B cell (primary cell): ENCODE data around the gene CHMP2B. TPM values are rescaled to one million over a fixed set of nuclear protein-coding genes. Genes with fewer than 3 reads are reported as not detected.
A peak's percentile ranks its signal among the peaks of the same experiment; 100 is the strongest.
"Not testable (repeated sequence)": the region's sequence is repeated elsewhere in the genome, so short reads cannot be mapped to it uniquely, and the experiment has no call there.

Experiments
- ATAC-seq: fragments of 200-7000 bp; cut with Tn5 transposase; one replicate; pipeline ENCODE4 v1.10.0; 2021; ENCODE audit warnings: low read depth, mild to moderate bottlenecking, moderate number of reproducible peaks, moderate library complexity
- CTCF ChIA-PET: fragments of 350-600 bp; sonication (Branson Sonifier 250); formaldehyde crosslinking; loops from one replicate; lab custom pipeline; 2021; ENCODE audit warnings: antibody characterized with exemption, inconsistent platforms; lab: Charles Lee
- POLR2A ChIA-PET: fragments of 350-600 bp; sonication (Branson Sonifier 250); formaldehyde crosslinking; loops from one replicate; lab custom pipeline; 2021; ENCODE audit warnings: antibody characterized with exemption; lab: Charles Lee
- DNase-seq: peaks from one replicate; pipeline ENCODE4 v3.0.0; 2013
- H2AFZ ChIP-seq: 2 replicates; pipeline ENCODE4 v1.6.1; 2012; ENCODE audit warnings: mild to moderate bottlenecking, low read depth, low read length; ENCODE audit not compliant: insufficient read depth, poor library complexity, severe bottlenecking
- H3K27ac ChIP-seq, 2 donors: 1 replicate in 1 of 2; 2 replicates in 1 of 2; pipeline ENCODE4 v1.5.1; 2012 to 2013; ENCODE audit warnings: low read length in 2 of 2, mild to moderate bottlenecking in 2 of 2, moderate library complexity in 1 of 2
- H3K27me3 ChIP-seq, 4 experiments: fragments of 200-600 bp in 1 of 4; sonication (generic) in 1 of 4; replicated peaks in 1 of 4; 1 replicate in 2 of 4; 2 replicates in 2 of 4; pipeline versions ENCODE4 v1.6.1 to v1.7.0; 2013 to 2016; ENCODE audit warnings: low read length in 3 of 4, mild to moderate bottlenecking in 2 of 4, mixed read lengths in 1 of 4, moderate library complexity in 1 of 4; ENCODE audit not compliant: insufficient read depth in 4 of 4, control insufficient read depth in 3 of 4; ENCODE audit errors: control extremely low read depth in 1 of 4
- H3K36me3 ChIP-seq, 2 experiments: replicated peaks in 1 of 2; 1 replicate in 1 of 2; 2 replicates in 1 of 2; pipeline versions ENCODE4 v1.6.1 to v1.7.1; 2013; ENCODE audit warnings: low read length in 1 of 2; ENCODE audit not compliant: insufficient read depth in 2 of 2, control insufficient read depth in 1 of 2; ENCODE audit errors: control extremely low read depth in 1 of 2, extremely low read depth in 1 of 2
- H3K4me1 ChIP-seq, 2 donors: fragments of 200-600 bp in 1 of 2; sonication (generic) in 1 of 2; 1 replicate in 1 of 2; 2 replicates in 1 of 2; pipeline versions ENCODE4 v1.5.1 to v1.6.1; 2013 to 2017; ENCODE audit warnings: low read length in 2 of 2; ENCODE audit not compliant: control insufficient read depth in 2 of 2, insufficient read depth in 2 of 2
- H3K4me2 ChIP-seq: replicated peaks from 2 replicates; pipeline ENCODE3; 2012; ENCODE audit warnings: mild to moderate bottlenecking, low read depth, low read length; ENCODE audit not compliant: poor library complexity, severe bottlenecking
- H3K4me3 ChIP-seq, 5 experiments: fragments of 200-600 bp in 1 of 5; sonication (generic) in 1 of 5; 1 replicate in 3 of 5; 2 replicates in 2 of 5; pipeline versions ENCODE4 v1.5.1 to v1.7.0; 2011 to 2016; ENCODE audit warnings: low read length in 4 of 5, mild to moderate bottlenecking in 4 of 5, low read depth in 2 of 5, control low read depth in 1 of 5, moderate library complexity in 1 of 5; ENCODE audit not compliant: insufficient read depth in 1 of 5; ENCODE audit errors: control extremely low read depth in 1 of 5, extremely low read depth in 1 of 5
- H3K79me2 ChIP-seq: fragments of 200-600 bp; sonication (generic); one replicate; pipeline ENCODE4 v1.6.0; 2016; ENCODE audit warnings: low read length; ENCODE audit not compliant: control insufficient read depth, insufficient read depth
- H3K9ac ChIP-seq: fragments of 200-600 bp; sonication (generic); 2 replicates; pipeline ENCODE4 v1.6.1; 2017; ENCODE audit warnings: mild to moderate bottlenecking, low read length, moderate library complexity
- H3K9me3 ChIP-seq, 3 donors: one replicate each; pipeline versions ENCODE4 v1.6.1 to v1.7.1; 2013; ENCODE audit warnings: low read length in 2 of 3; ENCODE audit not compliant: control insufficient read depth in 2 of 3, insufficient read depth in 1 of 3; ENCODE audit errors: control extremely low read depth in 1 of 3
- H4K20me1 ChIP-seq: 2 replicates; pipeline ENCODE4 v1.6.0; 2012; ENCODE audit warnings: mild to moderate bottlenecking, low read length; ENCODE audit not compliant: insufficient read depth, control insufficient read depth, poor library complexity, severe bottlenecking
- H3K27ac Mint-ChIP-seq: one replicate; pipeline ENCODE4 v1.8.0; 2021; ENCODE audit warnings: mixed read lengths
- H3K27me3 Mint-ChIP-seq: one replicate; pipeline ENCODE4 v1.8.0; 2021; ENCODE audit warnings: mixed read lengths
- H3K4me1 Mint-ChIP-seq: one replicate; pipeline ENCODE4 v1.8.0; 2021; ENCODE audit warnings: mixed read lengths
- H3K4me3 Mint-ChIP-seq: one replicate; pipeline ENCODE4 v1.8.0; 2021; ENCODE audit warnings: mixed read lengths
- H3K9me3 Mint-ChIP-seq: one replicate; pipeline ENCODE4 v1.8.0; 2022; ENCODE audit warnings: mixed read lengths; ENCODE audit not compliant: insufficient read depth
- EZH2 ChIP-seq: IDR thresholded peaks from 2 replicates; pipeline ENCODE4 v1.6.1; 2012; ENCODE audit warnings: borderline replicate concordance, low read depth, mild to moderate bottlenecking, moderate library complexity, low read length; ENCODE audit not compliant: insufficient read depth, poor library complexity, severe bottlenecking
- WGBS: methylation state at CpG from one replicate; pipeline ENCODE4 v1.1.5; 2013; ENCODE audit warnings: missing lambda C conversion rate; ENCODE audit not compliant: insufficient coverage; 5-methylcytosine and 5-hydroxymethylcytosine counted together
- intact Hi-C: fragments of 100-400 bp; cut with micrococcal nuclease; formaldehyde crosslinking; loops from one replicate; pipeline ENCODE4 v1.10.0; 2022
- polyA plus RNA-seq: library from polyadenylated mRNA; depleted of rRNA; stranded (reverse); fragments of >200 nt; gene quantifications from 2 replicates; pipeline ENCODE4 v1.2.3, GENCODE V29; 2012
- small RNA-seq: library from RNA; depleted of rRNA; stranded (forward); fragments of <200 nt; gene quantifications from one replicate; pipeline ENCODE3, GENCODE V24; 2012; ENCODE audit warnings: low replicate concordance, low read depth; ENCODE audit not compliant: insufficient read length
- total RNA-seq, 2 donors: library from RNA; stranded (reverse); fragments of 120-200 nt in 1 of 2; gene quantifications; 1 replicate in 1 of 2; 2 replicates in 1 of 2; pipeline versions ENCODE4 v1.2.3 to v1.2.4, GENCODE V29; 2013 to 2022
- TF ChIP-seq, protein P1 (sequence below): fragments of 200-600 bp; IDR thresholded peaks from one replicate; pipeline ENCODE4 v1.8.0; 2022; ENCODE audit warnings: antibody characterized with exemption, mild to moderate bottlenecking

CHMP2B gene
- total and polyA plus RNA-seq, 2 donors (not counting 1 experiment from before 2014, with no cell fraction given), result 18.4 to 25.0 TPM

DNA sequence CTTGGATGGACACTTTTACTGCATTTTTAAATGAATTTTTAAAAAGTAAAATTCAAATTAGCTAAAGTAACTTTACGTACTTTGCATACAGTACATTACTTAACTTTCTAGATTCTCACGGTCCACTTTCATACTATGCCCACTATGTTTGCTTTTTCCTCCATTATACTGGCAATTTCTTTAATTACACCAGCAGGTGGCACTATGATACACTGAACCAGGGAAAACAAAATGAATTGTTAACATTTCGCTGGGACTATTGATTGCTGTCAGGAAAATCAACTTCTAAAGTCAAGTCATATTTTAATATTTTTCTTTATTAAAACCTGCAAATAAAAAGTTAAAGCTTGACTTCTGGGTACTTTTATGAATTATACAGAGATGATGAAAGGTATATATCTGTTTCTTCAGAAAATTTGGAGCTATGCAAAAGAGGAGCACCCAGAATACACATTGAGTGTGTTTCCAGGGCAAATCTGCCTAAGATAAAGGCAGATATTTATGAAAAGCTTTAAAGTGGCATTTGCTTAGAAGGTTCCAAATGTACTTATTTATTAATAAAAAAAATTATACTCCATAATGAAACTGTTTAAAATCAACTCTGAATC, 71.1 kb downstream of the CHMP2B start:
- DNase-seq (peak; percentile 38), ATAC-seq (peak; percentile 62)
- Mint-ChIP-seq H3K27me3 (peaks cover 4% of the 10 kb centered on the region), H3K27ac (no peak overlapping the region), H3K4me1 (no peaks in the 10 kb centered on the region), H3K4me3 (no peak overlapping the region), H3K9me3 (no peaks in the 10 kb centered on the region)
- Histone ChIP-seq H3K79me2 (no peaks in the 10 kb centered on the region), H2AFZ (peak overlapping the region; percentile 21), H3K4me2 (no peak overlapping the region), H3K4me1 (no peaks in the 10 kb centered on the region), H3K27me3 (no peaks in the 10 kb centered on the region), H3K36me3 (no peaks in the 10 kb centered on the region), H3K27ac (no peak overlapping the region), H3K4me3 (no peak overlapping the region), H4K20me1 (no peaks in the 10 kb centered on the region), H3K9ac (no peak overlapping the region), H3K9me3 (no peaks in the 10 kb centered on the region)
- 0% methylated on average over 1 of the region's 3 CpGs for WGBS
- ChIA-PET CTCF (interaction anchor here (0.7 to 3.2 kb wide), 19 partner anchors 10 to 882 kb away, joined by 3 to 26 read pairs (median 4); no protein-coding TSS in a partner anchor), POLR2A (no interaction called here)
- intact Hi-C loops, result loop anchor here (1.0 to 5.0 kb wide), 2 partner anchors 707 to 814 kb away; no protein-coding TSS in a partner anchor
- TF ChIP-seq EZH2, result no peak
- TF ChIP-seq, protein P1, sequence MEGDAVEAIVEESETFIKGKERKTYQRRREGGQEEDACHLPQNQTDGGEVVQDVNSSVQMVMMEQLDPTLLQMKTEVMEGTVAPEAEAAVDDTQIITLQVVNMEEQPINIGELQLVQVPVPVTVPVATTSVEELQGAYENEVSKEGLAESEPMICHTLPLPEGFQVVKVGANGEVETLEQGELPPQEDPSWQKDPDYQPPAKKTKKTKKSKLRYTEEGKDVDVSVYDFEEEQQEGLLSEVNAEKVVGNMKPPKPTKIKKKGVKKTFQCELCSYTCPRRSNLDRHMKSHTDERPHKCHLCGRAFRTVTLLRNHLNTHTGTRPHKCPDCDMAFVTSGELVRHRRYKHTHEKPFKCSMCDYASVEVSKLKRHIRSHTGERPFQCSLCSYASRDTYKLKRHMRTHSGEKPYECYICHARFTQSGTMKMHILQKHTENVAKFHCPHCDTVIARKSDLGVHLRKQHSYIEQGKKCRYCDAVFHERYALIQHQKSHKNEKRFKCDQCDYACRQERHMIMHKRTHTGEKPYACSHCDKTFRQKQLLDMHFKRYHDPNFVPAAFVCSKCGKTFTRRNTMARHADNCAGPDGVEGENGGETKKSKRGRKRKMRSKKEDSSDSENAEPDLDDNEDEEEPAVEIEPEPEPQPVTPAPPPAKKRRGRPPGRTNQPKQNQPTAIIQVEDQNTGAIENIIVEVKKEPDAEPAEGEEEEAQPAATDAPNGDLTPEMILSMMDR, result peak; percentile 90

DNA sequence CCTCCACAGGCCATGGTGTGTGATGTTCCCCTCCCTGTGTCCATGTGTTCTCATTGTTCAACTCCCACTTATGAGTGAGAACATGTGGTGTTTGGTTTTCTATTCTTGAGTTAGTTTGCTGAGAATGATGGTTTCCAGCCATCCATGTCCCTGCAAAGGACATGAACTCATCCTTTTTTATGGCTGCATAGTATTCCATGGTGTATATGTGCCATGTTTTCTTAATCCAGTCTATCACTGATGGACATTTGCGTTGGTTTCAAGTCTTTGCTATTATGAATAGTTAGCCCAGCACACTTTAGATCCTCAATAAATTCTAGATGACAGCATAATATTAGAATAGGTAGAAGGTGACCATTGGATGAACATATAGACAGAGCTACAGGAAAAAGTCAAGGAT, 77.9 kb downstream of the CHMP2B start:
- H3K9me3 Mint-ChIP-seq, H2AFZ ChIP-seq, H3K27ac Mint-ChIP-seq, POLR2A ChIA-PET, H3K27ac ChIP-seq, H3K27me3 ChIP-seq, H3K36me3 ChIP-seq, H3K4me1 Mint-ChIP-seq, H4K20me1 ChIP-seq, H3K79me2 ChIP-seq, H3K4me3 Mint-ChIP-seq, H3K9me3 ChIP-seq, ATAC-seq, DNase-seq, intact Hi-C loops, H3K4me1 ChIP-seq, H3K4me2 ChIP-seq, H3K4me3 ChIP-seq, H3K9ac ChIP-seq: not testable (repeated sequence)
- CTCF ChIA-PET, result interaction anchor here (0.6 kb wide), 1 partner anchor 45 kb away, joined by 3 read pairs; no protein-coding TSS in a partner anchor
- no CpG with 5 or more reads among the region's 1 CpG for WGBS
- peaks cover 12% of the 10 kb centered on the region for H3K27me3 Mint-ChIP-seq

Small RNA genes lying within 50 kb of the gene (small RNA-seq; reads per million reads assigned to genes)
- not detected for gene MIR4795

Other genes with a start within 250 kb of the CHMP2B start
- not detected in 2 replicates for gene VGLL3, start 236.2 kb upstream of the CHMP2B start, total RNA-seq
- gene VGLL3, start 236.2 kb upstream of the CHMP2B start, polyA plus RNA-seq, result not detected in 2 replicates
- gene POU1F1, start 49.3 kb downstream of the CHMP2B start, total RNA-seq, result not detected in 2 replicates
- gene POU1F1, start 49.3 kb downstream of the CHMP2B start, polyA plus RNA-seq, result not detected in 2 replicates